Measurements from ENCODE around the gene MOCS3. TPM values are rescaled to one million over a fixed set of nuclear protein-coding genes. Genes with fewer than 3 reads are reported as not detected.
A peak's percentile ranks its signal among the peaks of the same experiment; 100 is the strongest.

MOCS3 gene
- total and polyA plus RNA-seq, 2 of the 13 experiments (the other 11 are each of a cell fraction or from before 2014, with no cell fraction given): 3.7 to 8.4 TPM

GRCh38 chr20:50958615-50959542, at the start of gene MOCS3 (continued):
- TF ChIP-seq DZIP1 (CRISPR knock-in tag; IDR thresholded peaks at IDR 0.05): no peak
- TF ChIP-seq ZNF496 (CRISPR knock-in tag; IDR thresholded peaks at IDR 0.05; ENCODE audit: insufficient replicate concordance): no peak
- peak; percentile 99 for TF ChIP-seq ZNF776 (CRISPR knock-in tag; IDR thresholded peaks at IDR 0.05)
- no peak; the same call in 1 of the 2 replicates for TF ChIP-seq ZNF720 (CRISPR knock-in tag; IDR thresholded peaks at IDR 0.05)
- peak; percentile 93; the same call in 1 of the 2 replicates for TF ChIP-seq ZNF225 (CRISPR knock-in tag; IDR thresholded peaks at IDR 0.05)
- peak; percentile 87 for TF ChIP-seq ZNF275 (CRISPR knock-in tag; IDR thresholded peaks at IDR 0.05; ENCODE audit: borderline replicate concordance)
- TF ChIP-seq ZNF143 (CRISPR knock-in tag; IDR thresholded peaks at IDR 0.05): no peak; the same call in 1 of the 2 replicates
- peak; percentile 78 for TF ChIP-seq EEA1 (CRISPR knock-in tag; IDR thresholded peaks at IDR 0.05; ENCODE audit: borderline replicate concordance)
- no peak for TF ChIP-seq MTERF4 (CRISPR knock-in tag; IDR thresholded peaks at IDR 0.05)
- TF ChIP-seq ZNF782 (CRISPR knock-in tag; IDR thresholded peaks at IDR 0.05; ENCODE audit: borderline replicate concordance): peak; percentile 78
- no peak for TF ChIP-seq ZNF879 (CRISPR knock-in tag; IDR thresholded peaks at IDR 0.05)
- TF ChIP-seq ZNF800 (CRISPR knock-in tag; IDR thresholded peaks at IDR 0.05): no peak; the same call in 1 of the 2 replicates
- TF ChIP-seq ZBTB46 (CRISPR knock-in tag; IDR thresholded peaks at IDR 0.05; ENCODE audit: borderline replicate concordance): peak; percentile 81; the same call in 1 of the 2 replicates
- peak; percentile 92; the same call in 1 of the 2 replicates for TF ChIP-seq ZNF678 (CRISPR knock-in tag; IDR thresholded peaks at IDR 0.05)
- TF ChIP-seq ETV5 (CRISPR knock-in tag; IDR thresholded peaks at IDR 0.05; ENCODE audit: borderline replicate concordance): 0 out of 2 replicates have a peak, but pooled peaks have one; percentile 30
- TF ChIP-seq SP140L (CRISPR knock-in tag; IDR thresholded peaks at IDR 0.05; ENCODE audit: borderline replicate concordance): 0 out of 2 replicates have a peak, but pooled peaks have one; percentile 17
- peak; percentile 86; the same call in 1 of the 2 replicates for TF ChIP-seq PAX8 (CRISPR knock-in tag; IDR thresholded peaks at IDR 0.05; ENCODE audit: borderline replicate concordance)

All from HepG2 (cell line).